HG03342 (cell line): Measurements from ENCODE around the gene NIPAL3.
"Not testable (repeated sequence)": the region's sequence is repeated elsewhere in the genome, so short reads cannot be mapped to it uniquely, and the experiment has no call there.

Experiments
- ATAC-seq: cut with Tn5 transposase; IDR thresholded peaks from one replicate; pipeline ENCODE4 v1.9.1; 2021; ENCODE audit warnings: mild to moderate bottlenecking, moderate library complexity; ENCODE audit not compliant: unreplicated experiment

The NIPAL3 gene

GRCh38 chr1:24455272-24455671 is 39.7 kb downstream of the NIPAL3 start:
- ATAC-seq: no peak

DNA sequence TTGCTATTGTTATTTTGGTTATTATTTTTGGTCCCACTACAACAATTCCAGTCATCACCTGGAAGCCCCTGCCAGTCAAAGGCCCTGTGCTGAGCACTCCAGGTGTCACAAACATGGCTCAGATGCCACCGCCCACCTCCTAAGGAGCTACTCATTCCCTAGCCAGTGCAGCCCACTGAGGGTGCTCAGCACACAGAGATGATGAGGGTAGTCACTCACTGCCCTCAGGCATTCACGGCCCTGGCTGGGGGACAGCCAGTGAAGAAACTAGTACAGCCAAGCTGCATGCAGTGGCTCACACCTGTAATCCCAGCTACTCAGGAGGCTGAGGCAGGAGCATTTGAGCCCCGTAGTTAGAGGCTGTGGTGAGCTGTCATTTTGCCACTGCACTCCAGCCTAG is 42.3 kb downstream of the NIPAL3 start:
- ATAC-seq: no peak

- no peak for ATAC-seq
These were observed 44.1 kb downstream of the NIPAL3 start for GRCh38 chr1:24459551-24460266.

GRCh38 chr1:24462128-24462527 is 46.5 kb downstream of the NIPAL3 start:
- not testable (repeated sequence) for ATAC-seq

GRCh38 chr1:24463776-24464735 is 48.5 kb downstream of the NIPAL3 start:
- ATAC-seq: no peak

DNA sequence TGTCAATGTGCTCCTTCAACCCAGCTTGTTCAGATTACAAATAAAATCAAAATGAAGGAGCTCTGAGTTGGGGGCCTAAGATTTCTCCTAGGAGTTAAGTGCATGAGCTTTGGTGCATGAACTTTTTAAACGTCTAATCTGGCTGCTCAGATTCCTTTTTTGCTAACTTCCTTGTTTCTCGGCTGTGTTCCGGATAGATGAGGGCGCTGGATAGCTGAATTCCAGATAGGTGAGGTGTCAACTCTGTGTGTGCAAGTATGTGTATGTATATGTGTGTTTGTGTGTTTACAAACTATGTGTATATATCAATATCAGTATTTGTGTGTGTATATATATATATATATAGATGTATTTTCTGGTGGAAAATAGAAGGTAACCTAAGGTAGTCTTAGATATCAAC is 49.5 kb downstream of the NIPAL3 start:
- no peak for ATAC-seq

- ATAC-seq: no peak
These were observed 50.0 kb downstream of the NIPAL3 start for GRCh38 chr1:24465638-24466037.

DNA sequence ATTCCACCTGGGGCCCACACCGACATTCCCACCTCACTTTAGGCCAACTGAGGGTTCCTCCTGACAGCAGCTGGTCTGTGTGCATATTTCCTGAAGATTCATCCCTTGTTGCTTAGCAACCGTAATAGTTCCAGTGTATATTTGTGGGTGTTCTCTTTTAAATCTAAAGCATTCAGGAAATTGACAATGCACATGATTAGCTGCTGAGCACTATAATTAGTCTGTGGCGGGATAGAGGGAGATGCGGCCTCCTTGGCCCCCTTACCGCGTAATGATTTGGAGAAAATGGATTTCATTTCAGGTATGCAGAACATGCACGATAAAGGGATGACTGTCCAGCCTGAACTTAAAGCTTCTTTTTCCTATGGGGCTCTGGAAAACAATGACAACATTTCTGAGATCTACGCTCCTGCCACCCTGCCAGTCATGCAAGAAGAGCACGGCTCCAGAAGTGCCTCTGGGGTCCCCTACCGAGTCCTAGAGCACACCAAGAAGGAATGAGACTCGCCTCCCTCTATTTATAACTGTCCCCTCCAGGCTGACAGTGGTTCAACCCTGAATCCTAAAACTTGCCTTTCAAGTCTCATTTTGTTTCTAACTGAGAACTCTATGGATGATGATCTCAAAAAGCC is 53.2 kb downstream of the NIPAL3 start:
- ATAC-seq: no peak

- ATAC-seq: no peak
These were observed 55.0 kb downstream of the NIPAL3 start for GRCh38 chr1:24470592-24470991.

DNA sequence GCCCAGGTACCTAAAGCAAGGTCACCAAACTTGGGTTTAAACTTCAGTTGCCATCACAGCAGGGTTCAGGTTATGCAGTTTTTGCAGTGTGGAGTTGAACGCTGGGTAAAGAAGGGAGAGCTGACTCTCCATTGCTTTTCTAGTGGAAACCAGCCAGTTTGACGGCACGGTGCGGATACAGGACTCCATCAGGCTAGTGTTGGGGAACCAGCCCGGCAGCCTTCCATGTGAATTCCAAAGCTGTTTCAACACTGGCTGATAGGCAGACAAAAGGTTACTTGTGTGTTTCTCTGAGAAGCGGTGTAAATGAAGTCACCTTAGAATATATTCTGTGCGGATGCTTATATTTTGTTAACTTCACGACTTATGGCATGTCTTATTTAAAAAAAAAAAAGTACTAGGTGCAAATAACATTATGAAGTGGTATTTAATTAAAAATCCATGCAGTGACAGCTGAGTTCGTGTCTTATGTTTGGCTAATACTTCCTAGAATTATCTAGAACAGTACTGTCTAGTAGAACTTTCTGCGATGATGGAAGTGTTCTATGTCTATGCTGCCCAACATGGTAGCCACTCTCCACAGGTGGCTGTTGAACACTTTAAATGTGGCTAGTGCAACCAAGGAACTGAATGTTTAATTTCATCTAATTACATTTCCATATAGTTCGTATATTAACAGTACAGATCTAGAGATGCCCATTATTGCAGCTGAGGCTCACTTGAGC is 57.1 kb downstream of the NIPAL3 start:
- no peak for ATAC-seq

DNA sequence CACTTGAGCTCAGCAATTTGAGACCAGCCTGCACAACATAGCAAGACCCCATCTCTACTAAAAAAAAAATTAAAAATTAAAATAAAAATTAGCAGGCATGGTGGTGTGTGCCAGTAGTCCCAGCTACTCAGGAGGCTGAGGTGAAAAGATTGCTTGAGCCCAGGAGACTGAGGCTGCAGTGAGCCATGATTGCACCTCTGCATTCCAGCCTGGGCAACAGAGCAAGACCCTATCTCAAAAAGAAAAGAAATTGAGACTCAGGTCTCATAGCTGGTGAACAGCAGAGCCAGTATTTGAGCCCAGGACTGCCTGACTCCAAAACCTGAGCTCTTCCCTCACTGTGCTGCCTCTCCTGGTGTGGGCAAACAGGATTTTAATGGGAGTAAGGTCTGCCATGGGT is 58.6 kb downstream of the NIPAL3 start:
- no peak for ATAC-seq

- no peak for ATAC-seq
These were observed 60.1 kb downstream of the NIPAL3 start for GRCh38 chr1:24475700-24476099.

GRCh38 chr1:24476571-24476970 is 61.0 kb downstream of the NIPAL3 start:
- no peak for ATAC-seq

- no peak for ATAC-seq
These were observed 61.7 kb downstream of the NIPAL3 start for GRCh38 chr1:24477309-24477708.

- ATAC-seq: no peak
These were observed 65.5 kb downstream of the NIPAL3 start for GRCh38 chr1:24481101-24481500.

- ATAC-seq: no peak
These were observed 66.4 kb downstream of the NIPAL3 start for GRCh38 chr1:24481843-24482610.

DNA sequence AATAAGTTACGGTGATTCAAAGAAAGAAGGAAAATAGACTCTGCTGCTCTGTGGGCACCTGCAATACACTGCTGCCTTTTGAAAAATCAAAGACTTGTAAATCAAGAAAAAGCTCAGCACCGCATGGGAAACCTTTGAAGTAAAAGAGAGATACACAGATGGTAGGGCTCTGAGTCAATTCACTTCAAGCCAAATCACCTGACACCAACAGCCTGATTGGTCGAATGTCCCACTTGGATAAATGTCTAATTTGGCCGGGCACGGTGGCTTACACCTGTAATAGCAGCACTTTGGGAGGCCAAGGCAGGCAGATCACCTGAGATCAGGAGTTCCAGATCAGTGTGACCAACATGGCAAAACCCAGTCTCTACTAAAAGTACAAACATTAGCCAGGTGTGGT is 67.8 kb downstream of the NIPAL3 start:
- no peak for ATAC-seq

DNA sequence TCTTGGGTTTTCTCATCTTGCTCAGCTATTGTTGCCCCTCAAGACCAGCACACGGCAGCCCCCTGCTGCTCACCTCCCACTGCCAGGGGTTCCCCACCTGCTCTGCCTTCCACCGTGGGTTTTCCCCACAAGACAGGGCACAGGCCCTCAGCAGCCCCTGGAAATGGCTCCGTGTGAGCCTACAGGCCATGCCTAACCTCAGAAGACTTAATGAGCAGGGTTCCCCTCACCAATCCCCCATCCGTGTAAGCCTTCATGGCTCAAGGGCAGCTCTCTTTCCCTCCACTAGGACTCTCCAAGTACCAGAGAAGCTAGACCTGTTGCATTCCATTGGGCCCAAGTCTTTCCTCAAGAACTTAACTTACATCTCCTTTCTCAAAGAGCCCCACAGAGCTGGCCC is 68.6 kb downstream of the NIPAL3 start:
- ATAC-seq: no peak

DNA sequence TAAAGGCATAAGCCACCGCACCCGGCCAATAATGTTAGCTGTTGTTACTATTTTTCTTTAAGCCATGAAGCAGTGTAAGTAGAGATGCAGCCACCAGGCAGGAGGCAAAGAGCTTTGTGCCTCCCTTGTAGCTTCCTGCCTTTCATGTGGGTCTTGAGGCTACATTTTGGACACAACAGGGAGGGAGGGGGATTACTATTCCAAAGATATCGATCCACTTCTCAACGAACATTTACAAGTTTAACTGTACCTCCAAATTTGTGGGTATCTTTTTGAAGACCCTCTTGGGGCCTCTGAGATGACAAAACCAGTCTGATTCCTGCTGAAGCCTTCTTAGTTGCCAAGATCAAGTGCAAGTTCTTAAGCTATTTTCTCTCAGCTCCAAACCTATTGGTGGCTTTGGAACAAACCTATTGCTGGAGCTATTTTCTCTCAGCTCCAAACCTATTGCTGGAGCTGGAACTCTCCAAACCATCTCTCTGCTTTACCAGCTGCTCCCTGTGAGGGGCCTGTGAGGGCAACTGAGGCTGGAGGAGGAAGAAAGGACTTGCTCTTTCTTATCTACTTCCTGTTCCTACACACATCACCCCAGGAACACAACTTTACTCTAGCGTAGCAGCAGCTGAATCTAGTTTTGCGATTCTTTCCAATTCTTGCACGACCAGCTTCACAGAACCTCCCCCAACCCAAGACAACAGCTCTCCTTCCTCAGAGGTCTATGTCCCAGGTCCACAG is 70.9 kb downstream of the NIPAL3 start:
- no peak for ATAC-seq

DNA sequence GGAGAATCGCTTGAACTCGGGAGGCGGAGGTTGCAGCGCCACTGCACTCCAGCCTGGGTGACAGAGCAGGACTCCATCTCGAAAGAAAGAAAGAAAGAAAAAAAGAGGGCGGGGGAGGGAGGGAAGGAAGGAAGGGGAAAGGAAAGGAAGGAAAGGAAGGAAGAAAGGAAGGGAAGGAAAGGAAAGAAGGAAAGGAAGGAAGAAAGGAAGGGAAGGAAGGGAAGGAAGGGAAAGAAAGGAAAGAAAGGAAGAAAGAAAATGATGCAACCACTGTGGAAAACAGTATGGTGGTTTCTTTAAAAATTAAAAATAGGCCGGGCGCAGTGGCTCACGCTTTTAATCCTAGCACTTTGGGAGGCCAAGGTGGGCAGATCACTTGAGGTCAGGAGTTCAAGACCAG is 71.9 kb downstream of the NIPAL3 start:
- ATAC-seq: no peak
